ENCODE results near the gene IGFLR1.

The IGFLR1 gene

GRCh38 chr19:35743640-35744429, 1.6 kb upstream of the IGFLR1 start:
- peak overlapping the region in 6 of 7 experiments; percentile 62 to 97 (median 89) for H3K4me3 ChIP-seq
- peak overlapping the region in 14 of 21 experiments; percentile 98 to 100 (median 100) for H3K27ac ChIP-seq

DNA sequence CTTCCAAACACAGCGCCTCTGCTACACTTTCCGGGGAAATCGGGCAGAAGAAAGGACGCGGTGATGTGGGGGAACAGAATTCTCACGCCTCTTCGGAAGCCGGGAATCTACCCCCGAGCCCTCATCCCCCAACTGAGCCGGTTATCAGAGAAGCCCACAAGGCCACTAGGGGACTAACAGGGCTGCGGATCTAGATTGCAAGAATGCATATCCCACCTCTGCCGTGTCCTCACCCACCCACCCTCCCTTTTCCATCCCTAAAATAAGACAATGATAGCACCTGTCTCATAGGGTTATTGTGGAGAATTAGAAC, 1.1 kb downstream of the IGFLR1 start:
- Histone ChIP-seq H3K4me3 (peak overlapping the region; percentile 42 to 57 (median 52)), H3K27ac (peak overlapping the region in 20 of 21 experiments; percentile 39 to 99 (median 79))

DNA sequence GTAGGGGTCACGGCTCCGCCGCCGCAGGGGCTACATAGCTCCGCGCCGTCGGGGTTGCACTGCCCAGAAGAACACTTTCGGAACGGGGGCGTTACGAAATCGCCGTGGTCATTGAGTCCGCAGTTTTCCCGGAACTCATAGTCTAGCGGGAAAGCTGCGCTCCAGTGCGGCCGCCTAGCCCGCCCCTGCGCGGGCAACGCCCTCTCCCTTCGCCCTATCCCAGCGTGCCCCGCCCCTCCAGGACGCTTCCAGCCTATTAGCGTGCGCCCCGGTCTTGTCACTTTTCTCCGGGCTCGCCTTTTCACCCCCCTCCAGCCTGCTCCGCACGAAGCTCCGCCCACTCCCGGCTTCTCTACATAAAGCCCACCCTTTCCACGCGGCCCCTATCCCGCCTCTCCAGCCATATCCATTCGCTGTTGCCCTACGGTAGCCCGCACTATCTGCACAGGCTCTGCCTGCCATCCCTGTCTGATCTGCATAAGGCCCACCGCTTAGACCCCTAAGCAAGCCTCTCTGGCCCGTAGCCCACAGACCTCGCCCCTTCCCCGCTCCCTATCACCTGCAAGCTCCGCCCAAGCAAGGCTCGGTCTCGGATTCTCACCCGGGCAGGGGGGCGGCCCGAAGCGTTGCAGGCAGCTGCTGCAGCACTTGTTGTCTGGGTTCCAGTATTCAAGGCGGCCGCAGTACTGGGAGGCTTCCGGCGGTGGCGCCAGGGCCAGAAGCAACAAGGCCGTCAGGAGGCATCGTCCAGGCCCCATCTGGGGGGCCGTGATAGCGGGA, 1.6 kb downstream of the IGFLR1 start:
- Histone ChIP-seq H3K4me3 (peak overlapping the region; percentile 42 to 57 (median 52)), H3K27ac (peak overlapping the region in 20 of 21 experiments; percentile 39 to 99 (median 82))

- Histone ChIP-seq H3K27ac (peak overlapping the region in 17 of 21 experiments; percentile 11 to 95 (median 72)), H3K4me3 (peak overlapping the region; percentile 42 to 57 (median 52))
These were observed 2.2 kb downstream of the IGFLR1 start for GRCh38 chr19:35740108-35740422.

GRCh38 chr19:35739275-35740107, 2.8 kb downstream of the IGFLR1 start:
- peak overlapping the region in 16 of 21 experiments; percentile 11 to 95 (median 71) for H3K27ac ChIP-seq
- peak overlapping the region; percentile 42 to 57 (median 52) for H3K4me3 ChIP-seq

DNA sequence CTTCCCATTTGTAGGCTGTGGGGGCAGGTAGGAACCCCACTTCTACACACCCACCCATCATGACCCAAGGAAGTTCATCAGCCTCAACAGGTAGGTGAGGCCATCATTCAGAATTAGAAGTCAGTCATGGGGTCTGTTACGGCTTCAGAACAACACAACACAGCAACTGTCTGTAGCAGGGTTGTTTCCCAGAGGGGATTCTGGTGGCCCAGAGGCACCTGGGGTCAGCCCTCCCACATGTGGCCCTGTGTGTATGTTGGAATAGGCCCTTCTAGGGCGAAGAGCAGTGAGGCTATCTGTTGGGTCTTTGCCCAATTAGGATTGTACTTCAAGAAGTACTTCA, 3.4 kb downstream of the IGFLR1 start:
- Histone ChIP-seq H3K4me3 (no peak overlapping the region), H3K27ac (peak overlapping the region in 1 of 21 experiments; percentile 83)

GRCh38 chr19:35738021-35738886, 4.0 kb downstream of the IGFLR1 start:
- Histone ChIP-seq H3K4me3 (no peak overlapping the region), H3K27ac (peak overlapping the region in 1 of 21 experiments; percentile 83)

DNA sequence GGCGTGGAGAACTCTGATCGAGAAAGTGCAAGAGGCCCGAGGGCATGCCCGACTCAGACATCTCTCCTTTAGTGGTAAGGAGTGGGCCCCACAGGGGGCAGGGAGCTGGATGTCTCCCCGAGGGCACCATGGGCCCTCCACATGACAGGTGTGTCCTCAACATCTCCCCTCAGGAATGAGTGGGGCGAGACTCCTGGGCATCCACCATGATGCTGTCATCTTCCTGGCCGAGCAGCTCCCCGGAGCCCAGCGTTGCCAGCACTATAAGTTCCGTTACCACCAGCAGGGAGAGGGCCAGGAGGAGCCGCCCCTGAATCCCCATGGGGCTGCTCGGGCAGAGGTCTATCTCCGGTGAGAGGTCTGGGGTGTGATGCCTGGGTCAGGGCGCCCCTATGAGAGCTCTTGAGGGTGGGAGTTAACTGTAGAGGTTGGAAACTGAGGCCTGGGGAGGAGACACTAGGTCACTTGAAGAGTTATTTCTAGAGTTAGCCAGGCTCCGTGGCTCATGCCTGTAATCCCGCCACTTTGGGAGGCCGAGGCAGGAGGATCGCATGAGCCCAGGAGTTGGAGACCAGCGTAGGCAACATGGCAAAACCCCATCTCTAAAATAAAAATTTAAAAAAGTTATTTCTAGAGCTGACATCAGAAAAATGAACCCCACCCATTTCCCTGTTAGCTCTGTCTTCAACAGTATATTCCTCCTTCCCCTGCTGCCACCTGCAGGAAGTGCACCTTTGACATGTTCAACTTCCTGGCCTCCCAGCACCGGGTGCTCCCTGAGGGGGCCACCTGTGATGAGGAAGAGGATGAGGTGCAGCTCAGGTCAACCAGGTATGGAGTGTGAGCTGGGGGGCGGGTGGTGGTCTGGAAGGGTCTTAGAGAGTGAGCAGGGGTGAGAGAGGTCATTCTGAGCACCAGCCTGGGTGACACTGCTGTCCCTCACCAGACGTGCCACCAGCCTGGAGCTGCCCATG, 5.1 kb downstream of the IGFLR1 start:
- no peak overlapping the region for H3K4me3 ChIP-seq
- no peak overlapping the region for H3K27ac ChIP-seq

- Histone ChIP-seq H3K4me3 (no peak overlapping the region), H3K27ac (no peak overlapping the region)
These were observed 7.4 kb downstream of the IGFLR1 start for GRCh38 chr19:35734889-35735288.

GRCh38 chr19:35734273-35734672, 8.0 kb downstream of the IGFLR1 start:
- H3K4me3 ChIP-seq, result no peak overlapping the region

GRCh38 chr19:35733180-35734125, 8.8 kb downstream of the IGFLR1 start:
- no peak overlapping the region for H3K4me3 ChIP-seq
- peak overlapping the region in 1 of 21 experiments; percentile 8 for H3K27ac ChIP-seq

More at GRCh38 chr19:35734273-35734672, 8.0 kb downstream of the IGFLR1 start:
- H3K27ac ChIP-seq, result no peak overlapping the region

GRCh38 chr19:35732540-35733179, 9.6 kb downstream of the IGFLR1 start:
- Histone ChIP-seq H3K27ac (no peak overlapping the region), H3K4me3 (no peak overlapping the region)

- Histone ChIP-seq H3K27ac (peak overlapping the region in 1 of 21 experiments; percentile 24), H3K4me3 (no peak overlapping the region)
These were observed 10.4 kb downstream of the IGFLR1 start for GRCh38 chr19:35731779-35732405.

DNA sequence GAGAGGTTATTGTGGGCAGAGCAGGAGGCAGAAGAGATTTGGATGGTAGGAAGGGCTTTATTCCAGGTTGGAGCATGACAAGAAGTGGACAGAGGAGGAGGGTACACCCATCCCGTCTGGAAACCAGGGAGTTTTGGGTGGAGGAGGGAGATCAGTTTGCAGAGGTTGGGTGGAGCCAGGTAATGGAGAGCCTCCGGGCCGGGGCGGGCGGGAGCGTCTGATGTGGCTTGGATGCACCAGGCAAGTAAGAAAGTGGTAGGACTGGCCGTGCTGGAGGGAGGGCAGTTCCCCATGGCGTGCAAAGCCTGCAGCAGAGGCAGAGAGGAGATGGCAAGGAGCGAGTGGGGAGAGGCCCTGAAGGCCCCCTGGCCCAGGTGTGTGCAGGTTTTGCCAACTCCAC, 10.9 kb downstream of the IGFLR1 start:
- peak overlapping the region in 1 of 21 experiments; percentile 12 for H3K27ac ChIP-seq

GRCh38 chr19:35730326-35730725, 11.9 kb downstream of the IGFLR1 start:
- peak overlapping the region in 2 of 21 experiments; percentile 12 to 17 for H3K27ac ChIP-seq
- H3K4me3 ChIP-seq, result no peak overlapping the region

More for the DNA sequence above, 10.9 kb downstream of the IGFLR1 start:
- H3K4me3 ChIP-seq, result no peak overlapping the region

DNA sequence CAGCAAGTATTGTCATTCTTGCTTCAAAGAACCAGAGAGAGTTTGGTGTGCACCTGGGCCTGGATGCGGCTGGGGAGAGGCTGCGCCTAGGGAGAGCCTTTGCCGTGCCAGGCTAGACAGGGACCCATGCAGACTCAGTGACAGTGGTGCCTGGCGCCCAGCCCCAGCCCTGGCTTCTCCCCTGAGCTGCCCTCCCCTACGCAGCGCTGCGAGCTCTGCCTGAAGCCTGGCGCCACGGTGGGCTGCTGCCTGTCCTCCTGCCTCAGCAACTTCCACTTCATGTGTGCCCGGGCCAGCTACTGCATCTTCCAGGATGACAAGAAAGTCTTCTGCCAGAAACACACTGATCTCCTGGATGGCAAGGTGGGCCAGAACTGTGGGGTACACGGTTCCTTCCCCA, 12.5 kb downstream of the IGFLR1 start:
- no peak overlapping the region for H3K4me3 ChIP-seq
- no peak overlapping the region for H3K27ac ChIP-seq

Data from skin epidermis (tissue), 12 donors.